ENCODE results near the gene TBC1D9B. TPM values are rescaled to one million over a fixed set of nuclear protein-coding genes. Genes with fewer than 3 reads are reported as not detected.

TBC1D9B gene
- total and polyA plus RNA-seq, 9 of the 15 experiments (the other 6 are each of a cell fraction or from before 2014, with no cell fraction given) = 2.9 to 59.1 (median 33.5) TPM

- intact Hi-C loops (cut with micrococcal nuclease) = no loop called here
These were observed 54.6 kb downstream of the TBC1D9B start for GRCh38 chr5:179852993-179853547.

More at GRCh38 chr5:179852993-179853547, 54.6 kb downstream of the TBC1D9B start:
- Histone ChIP-seq H3K9ac (ENCODE audit: insufficient read depth in 1 of 2, low read depth in 2 of 2, low read length in 2 of 2) (0 out of 4 replicates have a peak overlapping the region, but pooled peaks of 1 of the 2 experiments have one; percentile 50), H3K4me3 (no peak overlapping the region), H3K79me2 (ENCODE audit: control insufficient read depth, insufficient read depth, low read length) (peaks cover 13% of the 10 kb centered on the region), H3K4me2 (ENCODE audit: insufficient read depth, low read length) (no peak overlapping the region), H3K27ac (ENCODE audit: extremely low read depth, low read depth, low read length) (no peak overlapping the region), H3K9me1 (ENCODE audit: control insufficient read depth, insufficient read depth, low read length) (no peaks in the 10 kb centered on the region), H3K4me1 (replicated peaks in 1 of 2; ENCODE audit: control insufficient read depth in 2 of 2, insufficient read depth in 2 of 2, low read length in 2 of 2) (peaks cover under 1 to 2% of the 10 kb centered on the region in 2 experiments; a peak in 3 of 5 replicates), H2AFZ (ENCODE audit: low read depth, low read length) (no peak overlapping the region), H3K9me3 (replicated peaks; ENCODE audit: control insufficient read depth, insufficient read depth, low read depth, low read length) (no peaks in the 10 kb centered on the region), H4K20me1 (replicated peaks; ENCODE audit: control insufficient read depth, insufficient read depth, low read length) (no peaks in the 10 kb centered on the region), H3K36me3 (ENCODE audit: control insufficient read depth, insufficient read depth, low read length) (peaks cover 45% of the 10 kb centered on the region), H3K27me3 (ENCODE audit: control insufficient read depth in 2 of 2, insufficient read depth in 2 of 2, low read length in 2 of 2) (no peaks in the 10 kb centered on the region)
- DNase-seq (ENCODE audit: extremely low read depth in 1 of 4, low spot score in 3 of 4) = no peak
- ChIA-PET CTCF (ENCODE audit: low intra/inter-chr PET ratio) (no interaction called here), POLR2A (interaction anchor here (0.6 to 1.1 kb wide), 3 partner anchors 15 to 1387 kb away, joined by 3 to 4 read pairs (median 3); no protein-coding TSS in a partner anchor)
- 83% methylated on average over 8 of the region's 8 CpGs for WGBS (ENCODE audit: insufficient coverage, low coverage, missing lambda C conversion rate)
- no TSS peak for BruUV-seq (replicated peaks)
- TF ChIP-seq HDAC3 (IDR thresholded peaks at IDR 0.05; ENCODE audit: borderline replicate concordance, partially characterized antibody) (no peak), NR2C1 (IDR thresholded peaks at IDR 0.05) (no peak), NR2C1 (tag; IDR thresholded peaks at IDR 0.05) (no peak), EGR1 (conservative IDR thresholded peaks at IDR 0.05) (no peak), RNF2 (IDR thresholded peaks at IDR 0.05) (no peak), CREB3 (tag; conservative IDR thresholded peaks at IDR 0.05; ENCODE audit: low read depth) (no peak), FOXA1 (IDR thresholded peaks at IDR 0.05; ENCODE audit: borderline replicate concordance) (no peak), NR2C2 (CRISPR knock-in tag; IDR thresholded peaks at IDR 0.05) (no peak), NR2C2 (tag; IDR thresholded peaks at IDR 0.05) (no peak), TAF15 (IDR thresholded peaks at IDR 0.05; ENCODE audit: low read depth, low read length) (no peak), CBFA2T3 (IDR thresholded peaks at IDR 0.05) (no peak), BCL6 (CRISPR knock-in tag; IDR thresholded peaks at IDR 0.05) (no peak), TCF7 (IDR thresholded peaks at IDR 0.05; ENCODE audit: borderline replicate concordance) (no peak), RAD21 (CRISPR knock-in tag; conservative IDR thresholded peaks at IDR 0.05 in 1 of 2, IDR thresholded peaks at IDR 0.05 in 1 of 2) (no peak), MTA2 (IDR thresholded peaks at IDR 0.05; ENCODE audit: low read depth) (no peak), ZNF224 (CRISPR knock-in tag; IDR thresholded peaks at IDR 0.05) (no peak), VEZF1 (CRISPR knock-in tag; IDR thresholded peaks at IDR 0.05) (no peak), ZNF644 (tag; IDR thresholded peaks at IDR 0.05; ENCODE audit: low read depth) (no peak), SOX6 (IDR thresholded peaks at IDR 0.05) (no peak)
- in situ Hi-C loops (cut with MboI) = no loop called here
- no peak for ATAC-seq
- FAIRE-seq = no peak

Measured in K562 (cell line).